A673 (cell line): ENCODE measurements around the gene RPGR.

ENCODE experiments used
- EZH2 ChIP-seq: fragments of 200-600 bp; sonication (generic); IDR thresholded peaks from 2 replicates; pipeline ENCODE4 v1.6.1; 2017; ENCODE audit warnings: borderline replicate concordance, low read depth, mild to moderate bottlenecking, mixed read lengths, antibody characterized with exemption, low read length; ENCODE audit not compliant: poor library complexity, severe bottlenecking
- TF ChIP-seq, protein P1 (sequence below): fragments of 300-800, 200-600 bp; sonication (generic); conservative IDR thresholded peaks from 2 replicates; pipeline ENCODE4 v1.5.1; 2017; ENCODE audit warnings: low read depth, mild to moderate bottlenecking, antibody characterized with exemption, low read length, moderate library complexity, mixed read lengths

DNA sequence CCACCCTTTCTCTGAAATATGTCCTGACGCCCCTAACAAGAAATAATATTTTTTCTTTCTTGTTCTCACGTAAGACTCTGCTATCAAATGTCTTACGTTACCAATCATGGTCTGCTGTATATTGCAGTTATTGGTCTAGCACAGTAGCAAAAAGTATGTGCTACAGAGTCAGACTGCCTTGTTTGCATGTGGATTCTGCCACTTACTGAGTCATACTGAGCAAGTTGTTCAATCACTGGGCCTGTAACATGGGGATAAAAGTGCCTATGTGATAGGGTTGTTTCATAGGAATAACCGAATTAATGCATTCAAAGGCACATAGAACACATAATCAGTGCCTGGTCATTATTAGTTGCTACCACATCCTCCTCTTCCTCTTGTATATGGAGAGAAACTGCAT is 14.1 kb downstream of the RPGR start:
- TF ChIP-seq, protein P1, sequence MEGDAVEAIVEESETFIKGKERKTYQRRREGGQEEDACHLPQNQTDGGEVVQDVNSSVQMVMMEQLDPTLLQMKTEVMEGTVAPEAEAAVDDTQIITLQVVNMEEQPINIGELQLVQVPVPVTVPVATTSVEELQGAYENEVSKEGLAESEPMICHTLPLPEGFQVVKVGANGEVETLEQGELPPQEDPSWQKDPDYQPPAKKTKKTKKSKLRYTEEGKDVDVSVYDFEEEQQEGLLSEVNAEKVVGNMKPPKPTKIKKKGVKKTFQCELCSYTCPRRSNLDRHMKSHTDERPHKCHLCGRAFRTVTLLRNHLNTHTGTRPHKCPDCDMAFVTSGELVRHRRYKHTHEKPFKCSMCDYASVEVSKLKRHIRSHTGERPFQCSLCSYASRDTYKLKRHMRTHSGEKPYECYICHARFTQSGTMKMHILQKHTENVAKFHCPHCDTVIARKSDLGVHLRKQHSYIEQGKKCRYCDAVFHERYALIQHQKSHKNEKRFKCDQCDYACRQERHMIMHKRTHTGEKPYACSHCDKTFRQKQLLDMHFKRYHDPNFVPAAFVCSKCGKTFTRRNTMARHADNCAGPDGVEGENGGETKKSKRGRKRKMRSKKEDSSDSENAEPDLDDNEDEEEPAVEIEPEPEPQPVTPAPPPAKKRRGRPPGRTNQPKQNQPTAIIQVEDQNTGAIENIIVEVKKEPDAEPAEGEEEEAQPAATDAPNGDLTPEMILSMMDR = no peak
- no peak for TF ChIP-seq EZH2
